Inflammatory macrophage treated with lipopolysaccharide for 4 hours (primary cell): ENCODE data around the gene ENTREP1.

Experiments used
- DNase-seq: peaks from one replicate; pipeline ENCODE4 v3.0.0-alpha.2; 2020

The ENTREP1 gene

GRCh38 chr9:69319324-69320025, 5.5 kb upstream of the ENTREP1 start:
- no peak for DNase-seq

DNA sequence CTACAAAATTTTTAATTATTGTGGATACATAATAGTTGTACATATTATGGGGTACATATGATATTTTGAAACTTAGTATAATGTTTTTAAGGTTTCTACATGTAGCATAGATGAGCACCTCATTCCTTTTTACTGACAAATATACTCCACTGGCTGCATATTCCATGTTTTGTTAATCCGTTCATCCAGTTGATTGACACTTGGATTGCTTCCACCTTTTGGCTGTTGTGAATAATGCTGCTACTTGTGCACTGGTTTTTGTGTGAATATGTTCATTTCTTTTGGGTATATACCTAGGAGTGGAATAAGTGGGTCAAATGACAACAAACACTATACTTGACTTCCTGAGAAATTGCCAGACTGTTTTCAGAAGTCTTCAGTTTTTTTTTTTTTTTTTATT, 2.8 kb upstream of the ENTREP1 start:
- no peak for DNase-seq

- no peak for DNase-seq
Measured at GRCh38 chr9:69323861-69324260, 1.2 kb upstream of the ENTREP1 start.

DNA sequence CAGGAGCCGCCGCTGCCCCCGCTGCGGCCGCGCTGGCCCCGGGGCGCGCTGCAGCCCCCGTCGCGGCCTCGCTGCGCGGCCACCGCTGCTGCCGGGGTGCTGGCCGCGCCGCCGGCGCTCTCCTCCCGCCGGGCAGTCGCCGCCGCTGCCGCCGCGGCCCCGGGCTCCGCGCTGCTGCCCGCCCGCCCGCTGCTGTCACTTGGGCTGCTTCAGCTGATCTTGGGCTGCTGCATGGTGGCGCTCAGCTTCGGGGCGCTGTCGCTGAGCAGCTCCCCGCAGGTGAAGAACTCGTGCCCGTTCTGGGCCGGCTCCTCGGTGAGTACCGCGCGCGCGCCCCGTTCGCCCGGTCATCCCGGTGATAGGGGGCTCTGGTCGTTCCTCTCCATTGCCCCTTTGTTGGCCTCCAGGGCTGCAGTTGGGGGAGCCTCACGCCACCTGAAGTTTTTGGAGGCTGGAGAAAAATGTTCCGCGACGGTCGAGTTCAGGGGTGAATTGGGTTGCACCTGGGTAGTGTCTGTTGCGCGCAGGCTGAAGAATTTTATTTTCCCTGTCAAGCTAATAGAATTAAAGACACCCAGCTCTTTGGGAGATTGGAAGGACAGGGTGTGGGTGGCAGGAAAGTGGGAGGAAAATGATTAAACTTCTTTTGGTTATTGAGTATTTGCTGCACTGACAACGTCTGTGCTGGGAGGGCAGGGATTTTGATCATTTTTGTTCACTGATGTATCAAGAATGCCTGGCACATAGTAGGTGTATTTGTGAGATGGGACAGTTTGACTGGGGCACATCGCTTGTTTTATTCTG, 596 bp downstream of the ENTREP1 start:
- no peak for DNase-seq

GRCh38 chr9:69326261-69326660, 1.2 kb downstream of the ENTREP1 start:
- no peak for DNase-seq

- DNase-seq: no peak
Measured at GRCh38 chr9:69330580-69330979, 5.6 kb downstream of the ENTREP1 start.

DNA sequence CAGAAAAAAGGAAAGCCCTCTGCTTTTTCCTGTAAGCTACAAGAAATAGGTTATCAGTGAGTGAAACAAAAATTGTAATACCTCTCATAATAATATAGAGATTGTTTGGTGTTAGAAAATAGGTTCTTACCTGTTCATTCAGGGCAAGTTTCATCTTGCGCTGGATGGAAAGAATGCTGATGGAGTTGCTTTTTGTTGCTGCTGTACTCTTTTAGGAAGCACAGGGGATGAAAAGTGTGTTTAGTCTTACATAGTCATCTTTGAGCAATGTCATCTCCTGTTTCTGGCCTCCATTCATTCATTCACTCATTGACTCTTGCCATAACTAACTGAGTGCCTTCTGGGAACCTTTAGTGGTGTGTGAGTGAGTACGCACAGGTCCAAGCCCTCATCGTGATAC, 6.4 kb downstream of the ENTREP1 start:
- no peak for DNase-seq

DNA sequence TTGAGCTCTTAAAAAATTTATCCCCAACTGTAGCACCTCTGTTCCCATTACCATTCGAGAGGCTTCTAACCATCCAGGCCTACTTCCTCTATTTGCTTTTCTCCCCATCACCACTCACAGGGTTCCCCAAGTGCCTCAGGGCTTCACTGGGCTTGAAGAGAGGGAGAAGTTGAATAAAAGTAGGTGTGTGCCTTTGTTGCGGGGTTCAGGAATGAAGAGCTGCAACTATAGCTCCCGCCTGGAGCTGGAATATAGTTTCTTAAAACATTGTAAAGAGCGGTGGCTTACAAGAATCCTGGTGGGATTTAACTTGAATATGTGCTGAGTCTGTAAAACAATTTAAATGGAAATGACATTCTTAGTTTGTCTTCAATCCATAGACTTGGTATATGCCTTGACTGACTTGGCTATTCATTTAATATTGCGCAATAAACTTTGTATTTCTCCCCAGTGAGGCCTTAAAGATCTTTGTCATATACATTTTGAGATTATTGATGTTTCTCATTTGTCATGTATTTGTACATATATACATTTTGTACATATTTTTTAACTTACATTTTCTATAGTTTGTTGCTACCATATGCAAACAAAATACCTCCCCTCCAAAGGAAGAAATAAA, 7.2 kb downstream of the ENTREP1 start:
- no peak for DNase-seq

GRCh38 chr9:69333716-69334115, 8.7 kb downstream of the ENTREP1 start:
- no peak for DNase-seq

GRCh38 chr9:69334317-69334716, 9.3 kb downstream of the ENTREP1 start:
- DNase-seq: no peak

DNA sequence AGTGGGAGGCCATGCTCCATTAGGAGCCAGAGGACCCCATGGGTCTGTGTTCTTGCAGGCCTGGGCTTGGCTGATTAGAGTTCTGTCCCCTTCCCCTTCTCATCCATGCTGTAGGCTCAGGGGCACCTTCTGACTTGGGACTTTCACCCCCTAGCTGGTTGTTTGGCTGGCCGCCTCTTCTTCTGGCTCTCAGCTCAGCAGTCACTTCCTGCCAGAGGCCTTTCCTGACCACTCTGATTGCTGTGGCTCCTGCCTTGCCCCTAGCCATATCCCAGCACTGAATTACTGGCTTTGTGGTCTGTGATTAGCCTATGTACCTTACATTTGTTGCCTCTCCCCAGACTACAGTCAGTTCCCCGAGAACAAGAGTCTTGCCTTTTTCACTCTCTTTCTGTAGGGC, 14.6 kb downstream of the ENTREP1 start:
- no peak for DNase-seq

GRCh38 chr9:69340631-69341030, 15.6 kb downstream of the ENTREP1 start:
- DNase-seq: no peak

DNA sequence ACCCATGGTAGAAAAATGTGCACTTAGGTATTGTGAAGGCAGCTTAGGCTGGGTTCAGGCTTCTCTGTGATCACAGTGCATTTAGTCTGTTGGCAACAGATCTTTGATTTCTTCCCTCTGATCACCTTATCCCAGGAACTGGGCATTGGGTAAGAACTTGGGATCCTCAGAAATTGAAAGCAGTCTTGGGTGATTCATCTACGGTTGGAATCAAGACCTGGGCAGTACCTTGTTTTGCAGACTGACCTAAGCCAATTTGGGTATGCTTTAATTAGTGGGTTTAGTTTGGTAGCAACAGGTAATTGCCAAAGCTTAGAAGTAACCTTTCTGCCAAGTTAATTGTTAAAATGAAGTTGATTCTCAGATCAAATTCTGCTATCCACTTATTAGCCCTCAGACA, 17.8 kb downstream of the ENTREP1 start:
- DNase-seq: no peak

DNA sequence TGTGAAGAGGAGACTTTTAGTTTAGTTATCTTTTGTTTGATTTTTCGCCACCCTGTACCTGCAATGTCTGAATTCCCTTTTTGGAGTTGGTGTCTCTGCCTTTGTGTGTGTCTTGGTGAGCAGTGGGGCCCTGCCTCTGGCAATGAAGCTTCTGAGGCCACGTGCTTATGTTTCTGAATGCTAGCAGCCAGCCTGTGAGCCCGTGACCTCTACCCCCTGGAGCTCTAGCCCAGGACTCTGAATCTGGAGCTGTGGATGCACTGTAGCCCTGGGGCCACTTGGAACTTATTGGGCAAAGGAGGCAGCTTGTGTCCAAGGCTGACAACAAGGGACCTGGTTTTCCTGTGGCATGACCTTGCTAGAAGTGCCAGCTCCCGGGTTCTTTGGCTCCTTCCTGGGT, 19.4 kb downstream of the ENTREP1 start:
- DNase-seq: no peak

GRCh38 chr9:69346596-69347390, 21.8 kb downstream of the ENTREP1 start:
- DNase-seq: no peak

DNA sequence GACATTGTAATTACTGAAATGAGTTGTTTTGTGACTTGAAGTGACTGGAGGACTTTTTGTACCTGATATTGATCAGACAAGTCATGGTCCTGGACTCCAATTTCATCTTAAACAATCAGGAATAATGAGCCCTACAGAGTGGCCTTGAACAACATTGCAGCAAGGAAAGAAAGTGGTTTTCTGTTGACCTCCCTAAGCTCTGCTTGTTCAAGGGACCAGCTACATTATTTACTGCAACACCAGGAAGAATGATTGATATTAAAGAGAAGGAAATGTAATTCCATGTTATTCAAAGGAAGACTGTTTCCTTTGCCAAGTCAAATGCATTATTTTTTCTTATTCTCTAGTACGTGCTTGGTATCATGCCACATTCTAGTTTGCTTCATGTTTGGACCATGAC, 22.6 kb downstream of the ENTREP1 start:
- no peak for DNase-seq

- no peak for DNase-seq
Measured at GRCh38 chr9:69351227-69351626, 26.2 kb downstream of the ENTREP1 start.

DNA sequence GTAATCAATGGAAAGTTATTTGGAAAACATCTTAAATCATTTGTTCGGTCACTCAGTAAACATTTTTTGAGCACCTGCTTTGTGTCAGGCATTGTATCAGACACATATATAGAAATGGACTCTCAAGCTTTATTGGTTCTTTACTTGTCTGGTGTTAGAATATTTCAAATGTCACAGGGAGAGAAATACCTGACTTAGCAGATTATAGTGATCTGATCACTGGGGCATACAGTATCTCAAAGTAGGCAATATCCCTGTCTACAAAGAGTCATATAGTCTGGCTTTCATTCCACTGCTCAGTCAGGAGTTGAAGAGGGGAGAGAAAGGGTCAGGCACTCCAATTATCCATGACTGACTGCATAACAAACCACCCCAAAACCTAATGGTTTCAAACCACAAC, 30.2 kb downstream of the ENTREP1 start:
- no peak for DNase-seq

GRCh38 chr9:69357030-69357775, 32.2 kb downstream of the ENTREP1 start:
- DNase-seq: no peak

DNA sequence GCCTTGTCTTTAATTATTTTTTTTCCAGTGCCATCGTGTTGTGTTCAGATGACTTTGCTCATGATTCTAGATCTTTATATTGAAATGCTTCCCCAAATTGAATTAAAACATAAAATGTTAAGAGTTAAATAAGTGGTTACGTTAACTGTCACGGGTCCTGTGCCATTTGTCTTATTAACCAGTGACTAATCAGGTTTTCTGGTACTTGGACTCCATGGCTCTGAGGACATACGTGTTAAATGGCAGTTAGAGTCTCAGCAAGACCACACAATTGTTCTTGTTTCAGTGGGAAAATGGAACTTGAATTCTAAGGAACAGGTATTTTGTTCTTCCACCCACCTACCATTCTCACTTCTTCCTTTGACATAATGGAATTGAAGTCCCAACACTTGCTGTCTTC, 32.8 kb downstream of the ENTREP1 start:
- no peak for DNase-seq

DNA sequence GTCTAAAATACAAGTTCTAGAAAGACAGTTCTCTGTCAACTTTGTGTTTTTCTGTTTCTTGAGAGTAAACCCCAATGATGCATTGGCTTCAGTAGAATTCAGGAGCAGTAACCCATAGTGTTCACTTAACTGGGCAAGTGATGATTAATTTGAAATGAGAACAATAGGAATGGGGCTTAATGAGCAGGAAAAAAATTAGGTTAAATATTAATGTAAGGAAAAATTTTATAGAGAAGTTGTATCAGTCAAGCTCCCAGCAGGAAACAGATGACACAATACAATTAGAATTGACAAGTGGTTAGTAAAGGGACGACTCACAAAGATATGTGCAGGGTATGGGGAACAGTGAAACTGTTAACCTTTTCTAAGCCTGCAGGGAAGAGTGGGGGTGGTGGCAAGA, 38.2 kb downstream of the ENTREP1 start:
- no peak for DNase-seq

- DNase-seq: no peak
Measured at GRCh38 chr9:69364510-69365150, 39.6 kb downstream of the ENTREP1 start.
